WTC11 (cell line): ENCODE results near the gene ASS1. TPM values are rescaled to one million over a fixed set of nuclear protein-coding genes. Genes with fewer than 3 reads are reported as not detected.

Experiments used
- ATAC-seq: fragments of 200-7000 bp; cut with Tn5 transposase; 2 replicates; pipeline ENCODE4 v1.10.0; 2021; ENCODE audit warnings: mild to moderate bottlenecking, moderate library complexity
- CTCF ChIA-PET: fragments of 300-600 bp; sonication (Branson Sonifier 250); formaldehyde crosslinking; loops from one replicate; lab custom pipeline; 2021; ENCODE audit warnings: antibody characterized with exemption; lab: Charles Lee
- POLR2A ChIA-PET: fragments of 350-600 bp; sonication (Branson Sonifier 250); formaldehyde crosslinking; loops from one replicate; lab custom pipeline; 2021; ENCODE audit warnings: antibody characterized with exemption; lab: Charles Lee
- DNase-seq: peaks from one replicate; pipeline ENCODE4 v3.0.0; 2021; ENCODE audit warnings: low spot score
- H3K27ac Mint-ChIP-seq: 2 replicates; pipeline ENCODE4 v1.8.0; 2021; ENCODE audit warnings: mixed read lengths
- H3K27me3 Mint-ChIP-seq: 2 replicates; pipeline ENCODE4 v1.8.0; 2021; ENCODE audit warnings: low read depth, mild to moderate bottlenecking, moderate library complexity, mixed read lengths
- H3K36me3 Mint-ChIP-seq: 2 replicates; pipeline ENCODE4 v1.8.0; 2021; ENCODE audit warnings: mixed read lengths
- H3K4me1 Mint-ChIP-seq: 2 replicates; pipeline ENCODE4 v1.8.0; 2022; ENCODE audit warnings: mixed read lengths
- H3K4me3 Mint-ChIP-seq: 2 replicates; pipeline ENCODE4 v1.8.0; 2021; ENCODE audit warnings: mild to moderate bottlenecking, moderate library complexity, mixed read lengths
- H3K9me3 Mint-ChIP-seq: 2 replicates; pipeline ENCODE4 v1.8.0; 2021; ENCODE audit warnings: mixed read lengths
- AFF4 ChIP-seq: sonication (generic); formaldehyde crosslinking; IDR thresholded peaks from 2 replicates; pipeline ENCODE4 v1.8.1; 2023; ENCODE audit warnings: mild to moderate bottlenecking, missing genetic modification reagents, borderline replicate concordance
- CBFB ChIP-seq: sonication (generic); formaldehyde crosslinking; IDR thresholded peaks from 2 replicates; pipeline ENCODE4 v1.8.1; 2022; ENCODE audit warnings: mild to moderate bottlenecking, low read depth, missing genetic modification reagents
- CREB1 ChIP-seq: sonication (generic); formaldehyde crosslinking; IDR thresholded peaks from 2 replicates; pipeline ENCODE4 v1.8.0; 2023; ENCODE audit warnings: mild to moderate bottlenecking, missing genetic modification reagents
- ELF4 ChIP-seq: sonication (generic); formaldehyde crosslinking; IDR thresholded peaks from 2 replicates; pipeline ENCODE4 v1.8.1; 2022; ENCODE audit warnings: low read depth, mild to moderate bottlenecking, moderate library complexity, missing genetic modification reagents
- ESRRA ChIP-seq: sonication (generic); formaldehyde crosslinking; IDR thresholded peaks from 2 replicates; pipeline ENCODE4 v1.8.1; 2022; ENCODE audit warnings: mild to moderate bottlenecking, missing genetic modification reagents, borderline replicate concordance
- FOXJ3 ChIP-seq: sonication (generic); formaldehyde crosslinking; IDR thresholded peaks from 2 replicates; pipeline ENCODE4 v1.9.0; 2021; ENCODE audit warnings: missing genetic modification reagents, mild to moderate bottlenecking, borderline replicate concordance
- FOXP1 ChIP-seq: sonication (generic); formaldehyde crosslinking; IDR thresholded peaks from 2 replicates; pipeline ENCODE4 v1.8.0; 2022; ENCODE audit warnings: missing genetic modification reagents, mild to moderate bottlenecking, moderate library complexity, borderline replicate concordance
- HMGXB4 ChIP-seq: sonication (generic); formaldehyde crosslinking; IDR thresholded peaks from 2 replicates; pipeline ENCODE4 v1.8.1; 2023; ENCODE audit warnings: mild to moderate bottlenecking, moderate library complexity, missing genetic modification reagents
- KAT7 ChIP-seq: sonication (generic); formaldehyde crosslinking; IDR thresholded peaks from 2 replicates; pipeline ENCODE4 v1.8.1; 2023; ENCODE audit warnings: missing genetic modification reagents, mild to moderate bottlenecking, borderline replicate concordance
- MLX ChIP-seq: sonication (generic); formaldehyde crosslinking; IDR thresholded peaks from 2 replicates; pipeline ENCODE4 v1.8.1; 2023; ENCODE audit warnings: mild to moderate bottlenecking, missing genetic modification reagents, moderate library complexity
- NR1H2 ChIP-seq: sonication (generic); formaldehyde crosslinking; IDR thresholded peaks from 2 replicates; pipeline ENCODE4 v1.9.0; 2021; ENCODE audit warnings: mild to moderate bottlenecking, moderate library complexity, missing genetic modification reagents
- OVOL2 ChIP-seq: fragments of 250-450 bp; sonication (Bioruptor Pico); IDR thresholded peaks from 2 replicates; pipeline ENCODE4 v1.9.0; 2021; ENCODE audit warnings: mild to moderate bottlenecking, borderline replicate concordance
- TEAD1 ChIP-seq: sonication (generic); formaldehyde crosslinking; IDR thresholded peaks from 2 replicates; pipeline ENCODE4 v1.8.0; 2022; ENCODE audit warnings: mild to moderate bottlenecking, missing genetic modification reagents
- ZNF219 ChIP-seq: sonication (generic); formaldehyde crosslinking; IDR thresholded peaks from 2 replicates; pipeline ENCODE4 v1.8.0; 2023; ENCODE audit warnings: missing genetic modification reagents, mild to moderate bottlenecking, borderline replicate concordance
- total RNA-seq: library from RNA; stranded (reverse); gene quantifications from 3 replicates; pipeline ENCODE4 v1.2.3, GENCODE V29; 2021
- TF ChIP-seq, protein P1 (sequence below): sonication (generic); formaldehyde crosslinking; IDR thresholded peaks from 2 replicates; pipeline ENCODE4 v1.8.1; 2022; ENCODE audit warnings: missing genetic modification reagents, borderline replicate concordance
- TF ChIP-seq, protein P2 (sequence below): sonication (generic); formaldehyde crosslinking; IDR thresholded peaks from 2 replicates; pipeline ENCODE4 v1.8.1; 2023; ENCODE audit warnings: mild to moderate bottlenecking, missing genetic modification reagents
- TF ChIP-seq, protein P3 (sequence below): sonication (generic); formaldehyde crosslinking; IDR thresholded peaks from 2 replicates; pipeline ENCODE4 v1.8.0; 2022; ENCODE audit warnings: missing genetic modification reagents
- TF ChIP-seq, protein P4 (sequence below): sonication (generic); formaldehyde crosslinking; IDR thresholded peaks from 2 replicates; pipeline ENCODE4 v1.8.1; 2022; ENCODE audit warnings: mild to moderate bottlenecking, moderate library complexity, missing genetic modification reagents

The ASS1 gene
- total RNA-seq, 1 experiment from 2014 or later, result 95.7 TPM

GRCh38 chr9:130544364-130544763, 99.6 kb downstream of the ASS1 start:
- CTCF ChIA-PET, result no interaction called here
- POLR2A ChIA-PET, result no interaction called here
- no peak for ATAC-seq
- Mint-ChIP-seq H3K36me3 (peaks cover 7% of the 10 kb centered on the region), H3K27ac (no peak overlapping the region), H3K4me3 (no peak overlapping the region), H3K9me3 (peaks cover 10% of the 10 kb centered on the region), H3K4me1 (peaks cover 34% of the 10 kb centered on the region), H3K27me3 (peaks cover 7% of the 10 kb centered on the region; the same call in 1 of the 2 replicates)
- TF ChIP-seq CBFB (CRISPR knock-in tag), result no peak
- TF ChIP-seq HMGXB4 (CRISPR knock-in tag), result no peak
- no peak for TF ChIP-seq OVOL2 (CRISPR knock-in tag)
- TF ChIP-seq, protein P1, sequence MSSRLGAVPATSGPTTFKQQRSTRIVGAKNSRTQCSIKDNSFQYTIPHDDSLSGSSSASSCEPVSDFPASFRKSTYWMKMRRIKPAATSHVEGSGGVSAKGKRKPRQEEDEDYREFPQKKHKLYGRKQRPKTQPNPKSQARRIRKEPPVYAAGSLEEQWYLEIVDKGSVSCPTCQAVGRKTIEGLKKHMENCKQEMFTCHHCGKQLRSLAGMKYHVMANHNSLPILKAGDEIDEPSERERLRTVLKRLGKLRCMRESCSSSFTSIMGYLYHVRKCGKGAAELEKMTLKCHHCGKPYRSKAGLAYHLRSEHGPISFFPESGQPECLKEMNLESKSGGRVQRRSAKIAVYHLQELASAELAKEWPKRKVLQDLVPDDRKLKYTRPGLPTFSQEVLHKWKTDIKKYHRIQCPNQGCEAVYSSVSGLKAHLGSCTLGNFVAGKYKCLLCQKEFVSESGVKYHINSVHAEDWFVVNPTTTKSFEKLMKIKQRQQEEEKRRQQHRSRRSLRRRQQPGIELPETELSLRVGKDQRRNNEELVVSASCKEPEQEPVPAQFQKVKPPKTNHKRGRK, result no peak
- TF ChIP-seq FOXP1 (CRISPR knock-in tag), result no peak
- no peak for DNase-seq

DNA sequence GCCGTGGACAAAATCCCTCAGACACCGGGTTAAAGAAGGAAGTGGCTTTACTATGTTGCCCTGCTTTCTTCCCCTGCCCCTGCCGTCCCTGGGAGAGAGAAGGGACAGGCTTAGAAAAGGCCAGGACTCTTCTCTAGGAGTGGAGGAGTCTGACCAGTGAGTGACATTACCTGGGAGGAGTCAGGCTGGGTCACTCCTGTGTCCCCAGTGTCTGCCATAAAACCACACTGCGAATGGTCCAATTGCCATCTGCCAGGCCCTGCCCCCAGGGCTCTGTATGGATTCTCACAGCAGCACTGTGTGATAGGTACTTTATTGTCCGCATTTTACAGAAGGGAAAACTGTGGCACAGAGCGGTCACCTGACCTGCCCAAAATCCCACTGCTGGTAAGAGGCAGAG, 103.3 kb downstream of the ASS1 start:
- ATAC-seq (no peak), DNase-seq (no peak)
- H3K27me3 Mint-ChIP-seq, result peaks cover 17% of the 10 kb centered on the region
- H3K9me3 Mint-ChIP-seq, result peaks cover 15% of the 10 kb centered on the region
- peaks cover 12% of the 10 kb centered on the region for H3K36me3 Mint-ChIP-seq
- POLR2A ChIA-PET, result no interaction called here
- H3K4me1 Mint-ChIP-seq, result peaks cover 17% of the 10 kb centered on the region
- H3K27ac Mint-ChIP-seq, result no peak overlapping the region
- no peak overlapping the region for H3K4me3 Mint-ChIP-seq
- CTCF ChIA-PET, result no interaction called here
- TF ChIP-seq NR1H2 (CRISPR knock-in tag) (no peak), CREB1 (CRISPR knock-in tag) (no peak), TEAD1 (CRISPR knock-in tag) (no peak), MLX (no peak), ZNF219 (CRISPR knock-in tag) (no peak), ELF4 (no peak), AFF4 (CRISPR knock-in tag) (no peak), ESRRA (CRISPR knock-in tag) (no peak), KAT7 (no peak), FOXJ3 (no peak)
- TF ChIP-seq, protein P2, sequence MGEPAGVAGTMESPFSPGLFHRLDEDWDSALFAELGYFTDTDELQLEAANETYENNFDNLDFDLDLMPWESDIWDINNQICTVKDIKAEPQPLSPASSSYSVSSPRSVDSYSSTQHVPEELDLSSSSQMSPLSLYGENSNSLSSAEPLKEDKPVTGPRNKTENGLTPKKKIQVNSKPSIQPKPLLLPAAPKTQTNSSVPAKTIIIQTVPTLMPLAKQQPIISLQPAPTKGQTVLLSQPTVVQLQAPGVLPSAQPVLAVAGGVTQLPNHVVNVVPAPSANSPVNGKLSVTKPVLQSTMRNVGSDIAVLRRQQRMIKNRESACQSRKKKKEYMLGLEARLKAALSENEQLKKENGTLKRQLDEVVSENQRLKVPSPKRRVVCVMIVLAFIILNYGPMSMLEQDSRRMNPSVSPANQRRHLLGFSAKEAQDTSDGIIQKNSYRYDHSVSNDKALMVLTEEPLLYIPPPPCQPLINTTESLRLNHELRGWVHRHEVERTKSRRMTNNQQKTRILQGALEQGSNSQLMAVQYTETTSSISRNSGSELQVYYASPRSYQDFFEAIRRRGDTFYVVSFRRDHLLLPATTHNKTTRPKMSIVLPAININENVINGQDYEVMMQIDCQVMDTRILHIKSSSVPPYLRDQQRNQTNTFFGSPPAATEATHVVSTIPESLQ (CRISPR knock-in tag), result no peak
- TF ChIP-seq, protein P3, sequence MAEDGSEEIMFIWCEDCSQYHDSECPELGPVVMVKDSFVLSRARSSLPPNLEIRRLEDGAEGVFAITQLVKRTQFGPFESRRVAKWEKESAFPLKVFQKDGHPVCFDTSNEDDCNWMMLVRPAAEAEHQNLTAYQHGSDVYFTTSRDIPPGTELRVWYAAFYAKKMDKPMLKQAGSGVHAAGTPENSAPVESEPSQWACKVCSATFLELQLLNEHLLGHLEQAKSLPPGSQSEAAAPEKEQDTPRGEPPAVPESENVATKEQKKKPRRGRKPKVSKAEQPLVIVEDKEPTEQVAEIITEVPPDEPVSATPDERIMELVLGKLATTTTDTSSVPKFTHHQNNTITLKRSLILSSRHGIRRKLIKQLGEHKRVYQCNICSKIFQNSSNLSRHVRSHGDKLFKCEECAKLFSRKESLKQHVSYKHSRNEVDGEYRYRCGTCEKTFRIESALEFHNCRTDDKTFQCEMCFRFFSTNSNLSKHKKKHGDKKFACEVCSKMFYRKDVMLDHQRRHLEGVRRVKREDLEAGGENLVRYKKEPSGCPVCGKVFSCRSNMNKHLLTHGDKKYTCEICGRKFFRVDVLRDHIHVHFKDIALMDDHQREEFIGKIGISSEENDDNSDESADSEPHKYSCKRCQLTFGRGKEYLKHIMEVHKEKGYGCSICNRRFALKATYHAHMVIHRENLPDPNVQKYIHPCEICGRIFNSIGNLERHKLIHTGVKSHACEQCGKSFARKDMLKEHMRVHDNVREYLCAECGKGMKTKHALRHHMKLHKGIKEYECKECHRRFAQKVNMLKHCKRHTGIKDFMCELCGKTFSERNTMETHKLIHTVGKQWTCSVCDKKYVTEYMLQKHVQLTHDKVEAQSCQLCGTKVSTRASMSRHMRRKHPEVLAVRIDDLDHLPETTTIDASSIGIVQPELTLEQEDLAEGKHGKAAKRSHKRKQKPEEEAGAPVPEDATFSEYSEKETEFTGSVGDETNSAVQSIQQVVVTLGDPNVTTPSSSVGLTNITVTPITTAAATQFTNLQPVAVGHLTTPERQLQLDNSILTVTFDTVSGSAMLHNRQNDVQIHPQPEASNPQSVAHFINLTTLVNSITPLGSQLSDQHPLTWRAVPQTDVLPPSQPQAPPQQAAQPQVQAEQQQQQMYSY, result no peak
- TF ChIP-seq, protein P4, sequence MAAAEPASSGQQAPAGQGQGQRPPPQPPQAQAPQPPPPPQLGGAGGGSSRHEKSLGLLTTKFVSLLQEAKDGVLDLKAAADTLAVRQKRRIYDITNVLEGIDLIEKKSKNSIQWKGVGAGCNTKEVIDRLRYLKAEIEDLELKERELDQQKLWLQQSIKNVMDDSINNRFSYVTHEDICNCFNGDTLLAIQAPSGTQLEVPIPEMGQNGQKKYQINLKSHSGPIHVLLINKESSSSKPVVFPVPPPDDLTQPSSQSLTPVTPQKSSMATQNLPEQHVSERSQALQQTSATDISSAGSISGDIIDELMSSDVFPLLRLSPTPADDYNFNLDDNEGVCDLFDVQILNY (CRISPR knock-in tag), result no peak
